Activated T-cell treated with anti-CD3 and anti-CD28 coated beads, Interleukin-2, amount 50 U/mL, for 48 hours (primary cell): ENCODE results near the gene ARF1.

ENCODE experiments used
- DNase-seq, 2 experiments: peaks; one replicate each; pipeline ENCODE4 v3.0.0-alpha.2; 2020

ARF1 gene

GRCh38 chr1:228082214-228082917 lies at the start of gene ARF1:
ARF1 (plus strand) TSS chr1:228082708; CDS start chr1:228097115, 14,407 bp downstream.
- peak; percentile 94 to 96 for DNase-seq

GRCh38 chr1:228033376-228033775 lies 49.1 kb upstream of the ARF1 start:
- no peak for DNase-seq

DNA sequence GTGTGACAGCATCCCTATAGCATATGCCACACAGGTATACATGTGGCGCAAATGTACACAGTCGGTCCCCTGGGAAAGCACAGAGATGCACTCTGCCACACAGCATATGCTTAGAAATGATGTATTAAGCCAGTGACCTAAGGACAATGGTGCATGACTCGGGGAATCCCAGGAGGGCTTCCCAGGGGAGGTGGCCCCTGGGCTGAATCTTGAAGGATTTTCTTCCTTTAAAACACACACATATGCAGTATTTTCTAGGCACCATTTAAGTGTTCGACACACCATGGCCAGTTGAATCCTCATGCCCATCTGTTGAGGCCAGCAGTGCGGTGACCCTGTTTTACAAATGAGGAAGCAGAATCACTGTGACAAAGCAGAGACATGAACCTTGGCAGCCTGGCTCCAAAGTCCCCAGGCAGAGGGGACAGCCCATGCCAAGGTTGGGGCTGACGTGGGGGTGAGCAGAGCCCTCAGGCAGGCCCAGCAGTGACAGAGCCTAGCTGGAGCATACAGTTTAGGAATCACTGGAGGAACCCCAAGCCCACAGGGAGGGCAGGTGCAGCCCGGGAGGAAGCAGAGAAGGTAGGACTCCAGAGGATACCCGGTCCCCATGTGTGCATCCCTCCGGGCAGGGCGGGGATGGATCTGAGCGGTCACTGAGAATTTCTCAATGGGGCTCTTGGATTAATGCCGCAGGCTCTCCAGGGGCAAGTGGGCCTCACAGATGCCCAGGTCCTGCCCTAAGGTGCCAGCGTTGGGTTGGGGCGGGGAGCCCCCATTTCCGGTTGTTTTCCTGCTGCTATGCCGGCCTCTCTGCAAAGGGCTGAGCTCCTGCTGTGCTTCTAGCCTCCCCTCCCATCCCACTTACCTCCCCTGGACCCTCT lies 47.3 kb upstream of the ARF1 start:
- no peak for DNase-seq

DNA sequence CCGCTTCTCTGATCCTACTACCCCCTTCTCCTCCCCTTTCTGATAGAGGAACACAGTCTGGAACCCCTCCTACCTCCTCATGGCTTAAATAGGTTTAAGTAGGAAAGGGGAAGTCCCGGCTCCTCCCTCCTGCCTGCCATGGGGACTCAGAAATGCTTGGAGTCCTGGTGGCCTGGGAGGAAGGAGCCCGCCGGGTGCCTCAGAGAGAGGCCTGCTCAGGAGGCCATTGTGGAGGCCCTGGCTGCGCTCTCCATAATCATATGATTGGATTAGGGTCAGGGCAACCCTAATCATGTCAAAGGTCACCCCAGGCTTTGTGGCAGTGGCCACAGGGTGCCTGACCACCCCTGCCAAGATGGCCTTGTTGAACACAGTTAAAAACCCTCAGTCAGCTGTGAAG lies 46.7 kb upstream of the ARF1 start:
- DNase-seq = no peak

GRCh38 chr1:228036701-228037231 lies 45.7 kb upstream of the ARF1 start:
- DNase-seq = peak in 1 of 2 experiments; percentile 12

DNA sequence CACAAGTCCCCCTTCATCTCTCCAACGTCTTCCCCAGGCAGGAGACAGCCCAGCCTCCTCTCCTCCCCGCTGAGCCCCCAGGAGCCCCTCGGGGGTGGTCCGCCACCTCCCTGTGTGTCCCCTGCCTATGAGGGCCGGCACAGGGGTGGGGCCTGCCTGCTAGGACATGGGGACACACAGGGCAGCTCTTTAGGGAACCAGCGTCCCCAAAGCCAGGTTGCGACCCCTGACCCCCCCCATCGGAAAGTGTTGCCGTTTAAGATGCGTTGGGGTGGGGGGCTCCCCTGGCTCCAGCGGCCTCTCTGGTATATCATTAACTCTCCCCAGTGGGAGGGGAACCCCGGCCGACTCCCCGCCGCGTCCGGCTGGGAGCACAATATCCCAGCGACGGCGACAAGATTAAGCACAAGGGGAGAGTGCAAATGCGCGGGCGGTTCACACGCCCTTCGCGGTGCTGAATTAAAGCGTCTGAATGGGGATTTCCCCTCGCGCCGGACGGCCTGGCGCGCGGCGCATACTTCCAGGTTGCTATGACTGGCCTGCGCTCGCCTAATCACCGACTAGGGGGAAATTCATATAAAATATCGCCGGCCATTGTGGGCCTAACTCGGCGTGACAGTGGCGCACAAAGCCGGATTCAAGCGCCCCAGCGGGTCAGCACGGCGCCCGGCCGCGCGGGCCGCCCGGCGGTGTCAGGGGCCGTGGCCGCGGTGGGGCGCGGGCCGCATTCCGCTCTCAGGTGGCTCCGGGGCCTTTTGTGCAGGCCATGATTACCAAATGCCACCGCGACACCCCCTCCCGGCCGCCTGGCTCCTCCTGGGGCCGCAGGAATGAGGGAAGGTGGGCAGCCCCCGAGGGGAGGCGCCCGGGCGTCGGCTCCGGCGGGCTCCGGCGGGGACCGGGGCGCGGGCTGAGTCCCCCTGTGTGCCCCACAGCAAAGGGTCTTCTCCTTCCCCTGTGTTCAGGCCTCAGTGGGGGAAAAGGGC lies 44.8 kb upstream of the ARF1 start:
- peak; percentile 61 to 71 for DNase-seq

GRCh38 chr1:228038387-228039005 lies 44.0 kb upstream of the ARF1 start:
- DNase-seq = peak in 1 of 2 experiments; percentile 15

GRCh38 chr1:228039006-228039903 lies 43.3 kb upstream of the ARF1 start:
- DNase-seq = peak in 1 of 2 experiments; percentile 10

GRCh38 chr1:228039986-228040385 lies 42.5 kb upstream of the ARF1 start:
- DNase-seq = peak in 1 of 2 experiments; percentile 5

- no peak for DNase-seq
Observed at GRCh38 chr1:228041316-228041715, 41.2 kb upstream of the ARF1 start.

DNA sequence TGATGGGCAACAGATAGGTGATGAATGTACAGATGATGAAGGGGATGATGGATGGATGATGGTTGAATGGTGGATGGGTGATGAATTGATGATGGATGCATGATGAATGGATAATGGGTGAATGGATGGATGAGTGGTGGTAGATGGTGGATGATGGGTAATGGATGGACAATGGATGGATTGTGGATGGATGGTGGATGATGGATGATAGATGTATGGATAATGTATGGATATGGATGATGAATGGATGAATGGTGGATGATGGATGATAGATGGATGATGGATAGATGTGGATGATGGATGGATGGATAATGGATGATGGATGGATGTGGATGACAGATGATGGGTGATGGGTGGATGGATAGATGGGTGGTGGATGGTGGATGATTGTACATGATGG lies 40.0 kb upstream of the ARF1 start:
- no peak for DNase-seq

DNA sequence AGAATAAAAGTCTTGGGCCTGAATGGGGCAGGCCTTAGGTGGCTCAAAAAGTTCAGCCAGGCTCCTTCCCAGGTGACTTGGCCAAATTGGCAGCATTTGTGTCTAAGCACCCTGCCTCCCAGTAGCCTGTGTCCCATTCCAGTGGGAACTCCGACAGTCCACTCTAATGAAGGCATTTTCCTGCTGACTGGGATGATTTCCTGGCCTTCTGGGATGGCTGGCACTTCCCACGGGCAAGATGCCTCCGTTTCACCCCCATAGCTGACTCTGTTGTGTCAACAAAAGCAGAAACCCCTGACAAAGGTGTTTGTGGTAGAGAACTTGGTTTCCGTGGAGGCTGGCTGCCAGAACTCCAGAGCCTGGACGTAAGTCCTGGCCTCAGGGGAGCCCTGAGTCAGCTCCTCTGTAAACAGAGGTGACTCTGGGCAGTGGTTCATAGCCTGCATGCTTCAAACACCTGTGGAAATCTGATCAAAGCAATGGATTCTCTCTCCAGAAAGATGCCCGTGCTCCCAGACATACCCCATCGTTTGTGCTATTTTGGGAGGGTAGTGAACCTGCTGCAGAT lies 39.1 kb upstream of the ARF1 start:
- DNase-seq = no peak

DNA sequence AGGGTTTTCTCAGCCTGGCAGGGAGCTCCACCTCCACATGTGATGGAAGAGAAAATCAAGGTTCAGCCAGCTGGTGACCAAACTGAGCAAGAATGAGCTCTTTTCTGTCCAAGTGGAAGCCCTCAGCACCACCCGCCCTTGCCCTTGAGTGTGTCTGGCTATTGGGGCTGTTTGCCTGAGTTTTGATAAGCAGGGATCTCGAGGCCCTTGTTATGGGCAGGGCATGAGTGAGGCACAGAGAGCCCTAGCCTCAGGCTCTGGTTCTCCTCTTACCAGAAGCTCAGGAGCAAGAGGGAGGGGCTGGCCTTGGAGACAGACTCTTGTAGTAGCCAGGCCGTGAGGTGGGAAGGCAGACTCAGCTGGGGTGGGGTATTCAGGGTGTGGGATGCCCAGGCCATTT lies 37.5 kb upstream of the ARF1 start:
- DNase-seq = peak in 1 of 2 experiments; percentile 1

GRCh38 chr1:228045405-228045804 lies 37.1 kb upstream of the ARF1 start:
- peak in 1 of 2 experiments; percentile 7 for DNase-seq

DNA sequence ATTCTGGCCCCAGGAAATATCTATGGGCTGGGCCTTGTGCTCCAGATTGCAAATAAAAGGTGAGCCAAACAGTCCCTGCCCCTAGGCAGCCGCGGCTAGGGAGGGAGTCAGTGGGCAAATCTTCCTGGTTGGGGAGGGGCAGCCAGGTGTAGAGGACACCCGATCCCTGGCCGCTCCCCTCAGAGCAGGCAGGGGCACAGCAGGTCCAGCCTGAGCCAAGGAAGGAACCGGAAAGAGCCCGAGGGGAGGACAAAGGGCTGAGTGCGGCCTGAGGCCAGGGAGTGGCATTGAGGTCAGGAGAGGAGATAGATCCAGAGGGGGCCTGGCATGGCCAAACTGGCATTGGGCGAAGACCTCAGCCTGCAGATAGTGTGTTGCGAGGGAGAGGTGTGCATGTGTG lies 36.6 kb upstream of the ARF1 start:
- no peak for DNase-seq

- DNase-seq = no peak
Observed at GRCh38 chr1:228046421-228047182, 35.9 kb upstream of the ARF1 start.

- no peak for DNase-seq
Observed at GRCh38 chr1:228047183-228047466, 35.4 kb upstream of the ARF1 start.

GRCh38 chr1:228048120-228048519 lies 34.4 kb upstream of the ARF1 start:
- no peak for DNase-seq

- DNase-seq = no peak
Observed at GRCh38 chr1:228048659-228049298, 33.7 kb upstream of the ARF1 start.
